ENCODE measurements around the gene AFF2.
"Not testable (repeated sequence)": the region's sequence is repeated elsewhere in the genome, so short reads cannot be mapped to it uniquely, and the experiment has no call there.

Gene AFF2

GRCh38 chrX:148865277-148866210 lies 365.1 kb downstream of the AFF2 start:
- no peak for DNase-seq
- TF ChIP-seq GATA1 (IDR thresholded peaks at IDR 0.05; ENCODE audit: low read depth, low read length) (no peak), POLR2A (IDR thresholded peaks at IDR 0.05; ENCODE audit: low read length) (no peak)

- no peak for TF ChIP-seq POLR2A (IDR thresholded peaks at IDR 0.05; ENCODE audit: low read length)
- TF ChIP-seq GATA1 (IDR thresholded peaks at IDR 0.05; ENCODE audit: low read depth, low read length), result no peak
- no peak for DNase-seq
These were observed 367.2 kb downstream of the AFF2 start for GRCh38 chrX:148867596-148867995.

- no peak for TF ChIP-seq GATA1 (IDR thresholded peaks at IDR 0.05; ENCODE audit: low read depth, low read length)
- TF ChIP-seq POLR2A (IDR thresholded peaks at IDR 0.05; ENCODE audit: low read length), result no peak
- DNase-seq, result no peak
These were observed 371.2 kb downstream of the AFF2 start for GRCh38 chrX:148871422-148872160.

- no peak for TF ChIP-seq GATA1 (IDR thresholded peaks at IDR 0.05; ENCODE audit: low read depth, low read length)
- no peak for TF ChIP-seq POLR2A (IDR thresholded peaks at IDR 0.05; ENCODE audit: low read length)
- DNase-seq, result no peak
These were observed 371.7 kb downstream of the AFF2 start for GRCh38 chrX:148872161-148872535.

- no peak for DNase-seq
- TF ChIP-seq POLR2A (IDR thresholded peaks at IDR 0.05; ENCODE audit: low read length), result no peak
- TF ChIP-seq GATA1 (IDR thresholded peaks at IDR 0.05; ENCODE audit: low read depth, low read length), result no peak
These were observed 372.5 kb downstream of the AFF2 start for GRCh38 chrX:148872881-148873280.

- no peak for DNase-seq
These were observed 374.3 kb downstream of the AFF2 start for GRCh38 chrX:148874636-148875246.

GRCh38 chrX:148878371-148878770 lies 378.0 kb downstream of the AFF2 start:
- no peak for TF ChIP-seq GATA1 (IDR thresholded peaks at IDR 0.05; ENCODE audit: low read depth, low read length)
- no peak for DNase-seq

More at GRCh38 chrX:148874636-148875246, 374.3 kb downstream of the AFF2 start:
- TF ChIP-seq GATA1 (IDR thresholded peaks at IDR 0.05; ENCODE audit: low read depth, low read length), result no peak
- TF ChIP-seq POLR2A (IDR thresholded peaks at IDR 0.05; ENCODE audit: low read length), result no peak

GRCh38 chrX:148885203-148885602 lies 384.8 kb downstream of the AFF2 start:
- no peak for DNase-seq

GRCh38 chrX:148893395-148893794 lies 393.0 kb downstream of the AFF2 start:
- TF ChIP-seq GATA1 (IDR thresholded peaks at IDR 0.05; ENCODE audit: low read depth, low read length) (no peak), POLR2A (IDR thresholded peaks at IDR 0.05; ENCODE audit: low read length) (no peak)
- DNase-seq, result no peak

More at GRCh38 chrX:148885203-148885602, 384.8 kb downstream of the AFF2 start:
- TF ChIP-seq GATA1 (IDR thresholded peaks at IDR 0.05; ENCODE audit: low read depth, low read length), result no peak
- no peak for TF ChIP-seq POLR2A (IDR thresholded peaks at IDR 0.05; ENCODE audit: low read length)

- DNase-seq, result no peak
These were observed 402.2 kb downstream of the AFF2 start for GRCh38 chrX:148902581-148902980.

GRCh38 chrX:148903176-148903575 lies 402.8 kb downstream of the AFF2 start:
- no peak for DNase-seq
- TF ChIP-seq GATA1 (IDR thresholded peaks at IDR 0.05; ENCODE audit: low read depth, low read length), result no peak
- TF ChIP-seq POLR2A (IDR thresholded peaks at IDR 0.05; ENCODE audit: low read length), result no peak

More at GRCh38 chrX:148902581-148902980, 402.2 kb downstream of the AFF2 start:
- TF ChIP-seq GATA1 (IDR thresholded peaks at IDR 0.05; ENCODE audit: low read depth, low read length), result no peak

GRCh38 chrX:148904421-148905111 lies 404.1 kb downstream of the AFF2 start:
- TF ChIP-seq POLR2A (IDR thresholded peaks at IDR 0.05; ENCODE audit: low read length) (no peak), GATA1 (IDR thresholded peaks at IDR 0.05; ENCODE audit: low read depth, low read length) (no peak)
- DNase-seq, result no peak

- no peak for DNase-seq
- no peak for TF ChIP-seq GATA1 (IDR thresholded peaks at IDR 0.05; ENCODE audit: low read depth, low read length)
- TF ChIP-seq POLR2A (IDR thresholded peaks at IDR 0.05; ENCODE audit: low read length), result no peak
These were observed 405.0 kb downstream of the AFF2 start for GRCh38 chrX:148905400-148905799.

- not testable (repeated sequence) for DNase-seq
These were observed 406.2 kb downstream of the AFF2 start for GRCh38 chrX:148906628-148907027.

Data from erythroblast (primary cell).